Uterine smooth muscle cell (primary cell): Measurements from ENCODE around the gene G6PC1. TPM values are rescaled to one million over a fixed set of nuclear protein-coding genes. Genes with fewer than 3 reads are reported as not detected.

Experiments
- total RNA-seq: library from RNA; depleted of rRNA; stranded (reverse); fragments of >200 nt; gene quantifications from 2 replicates; pipeline ENCODE4 v1.2.3, GENCODE V29; 2014

Gene G6PC1
- total RNA-seq, result not detected in 2 replicates

GRCh38 chr17:42900460-42901331 lies at the start of gene G6PC1:
Gene G6PC1 (plus strand): TSS chr17:42900799. CDS start chr17:42900877, 78 bp downstream.

GRCh38 chr17:42850954-42851353 lies 49.6 kb upstream of the G6PC1 start, which contains the start of gene AOC3:
Gene AOC3 (plus strand): TSS chr17:42851199. CDS start chr17:42851344, 145 bp downstream.

Other genes starting within 250 kb of the G6PC1 start
- gene TUBG2, start 241.5 kb upstream of the G6PC1 start, total RNA-seq, result 7.4 and 11.0 TPM in 2 replicates
- gene PLEKHH3, start 223.8 kb upstream of the G6PC1 start, total RNA-seq, result 14.6 and 20.4 TPM in 2 replicates
- gene CCR10, start 219.0 kb upstream of the G6PC1 start, total RNA-seq, result 3.5 and 5.8 TPM in 2 replicates
- 45.2 and 52.4 TPM in 2 replicates for gene CNTNAP1, start 218.3 kb upstream of the G6PC1 start, total RNA-seq
- 18.6 and 24.0 TPM in 2 replicates for gene EZH1, start 155.8 kb upstream of the G6PC1 start, total RNA-seq
- gene RAMP2, start 139.6 kb upstream of the G6PC1 start, total RNA-seq, result 0.37 TPM in 1 of 2 replicates, not detected in the other
- 62.7 and 87.4 TPM in 2 replicates for gene VPS25, start 127.3 kb upstream of the G6PC1 start, total RNA-seq
- 2.9 and 4.3 TPM in 2 replicates for gene WNK4, start 120.2 kb upstream of the G6PC1 start, total RNA-seq
- 58.2 and 72.0 TPM in 2 replicates for gene COA3, start 102.1 kb upstream of the G6PC1 start, total RNA-seq
- gene CNTD1, start 101.9 kb upstream of the G6PC1 start, total RNA-seq, result 0.37 TPM in 1 of 2 replicates, not detected in the other
- 107 and 110 TPM in 2 replicates for gene BECN1, start 76.5 kb upstream of the G6PC1 start, total RNA-seq
- gene PSME3, start 67.4 kb upstream of the G6PC1 start, total RNA-seq, result 58.4 and 103 TPM in 2 replicates
- 0.33 and 0.75 TPM in 2 replicates for gene AOC2, start 56.2 kb upstream of the G6PC1 start, total RNA-seq
- 0.11 and 0.12 TPM in 2 replicates for gene AOC3, start 49.6 kb upstream of the G6PC1 start, total RNA-seq
- gene AARSD1, start 63.7 kb downstream of the G6PC1 start, total RNA-seq, result 25.2 and 25.3 TPM in 2 replicates
- gene PTGES3L, start 79.3 kb downstream of the G6PC1 start, total RNA-seq, result 0.12 and 0.44 TPM in 2 replicates
- 12.2 and 13.4 TPM in 2 replicates for gene RUNDC1, start 79.8 kb downstream of the G6PC1 start, total RNA-seq
- 858 and 1,281 TPM in 2 replicates for gene RPL27, start 97.6 kb downstream of the G6PC1 start, total RNA-seq
- 26.0 and 32.0 TPM in 2 replicates for gene IFI35, start 106.0 kb downstream of the G6PC1 start, total RNA-seq
- 179 and 300 TPM in 2 replicates for gene VAT1, start 121.6 kb downstream of the G6PC1 start, total RNA-seq
- 0.44 and 0.50 TPM in 2 replicates for gene RND2, start 124.4 kb downstream of the G6PC1 start, total RNA-seq
- gene BRCA1, start 224.6 kb downstream of the G6PC1 start, total RNA-seq, result 20.0 and 47.0 TPM in 2 replicates